Transverse colon (tissue), 3 donors: ENCODE data around the gene QKI.

Experiments used
- CTCF ChIP-seq, 5 experiments: fragments of 200-600 bp in 3 of 5; fragments of 450-650 bp in 2 of 5; sonication (generic) in 3 of 5; IDR thresholded peaks; 1 replicate in 2 of 5; 2 replicates in 3 of 5; pipeline ENCODE4 v1.5.1; 2016 to 2017; ENCODE audit warnings: antibody characterized with exemption in 5 of 5, inconsistent platforms in 3 of 5, mild to moderate bottlenecking in 2 of 5, moderate library complexity in 1 of 5
- POLR2A ChIP-seq: fragments of 450-650 bp; IDR thresholded peaks from one replicate; pipeline ENCODE4 v1.6.1; 2016; ENCODE audit warnings: antibody characterized with exemption, mild to moderate bottlenecking, moderate library complexity

- no peak for TF ChIP-seq CTCF (IDR thresholded peaks at IDR 0.05)
- TF ChIP-seq POLR2A, result no peak
Measured at GRCh38 chr6:163573503-163574179, 159.1 kb downstream of the QKI start.
